Panc1 (cell line): ENCODE data around the gene PLEKHG4B.

ENCODE experiments used
- POLR2AphosphoS5 ChIP-seq: IDR thresholded peaks from 2 replicates; pipeline ENCODE4 v1.6.1; 2012; ENCODE audit warnings: mild to moderate bottlenecking, low read depth, low read length, moderate library complexity
- REST ChIP-seq, 2 experiments: IDR thresholded peaks; 2 replicates each; pipeline ENCODE4 v1.6.1; 2011 to 2012; ENCODE audit warnings: low read depth in 2 of 2, control low read depth in 1 of 2, low read length in 1 of 2, mild to moderate bottlenecking in 1 of 2, moderate library complexity in 1 of 2; ENCODE audit not compliant: insufficient read depth in 1 of 2
- SIN3A ChIP-seq: IDR thresholded peaks from 2 replicates; pipeline ENCODE4 v1.6.1; 2012; ENCODE audit warnings: low read depth, mild to moderate bottlenecking, low read length, moderate library complexity, borderline replicate concordance; ENCODE audit not compliant: insufficient read depth
- TCF7L2 ChIP-seq: IDR thresholded peaks from 2 replicates; pipeline ENCODE4 v1.6.1; 2011; ENCODE audit warnings: mild to moderate bottlenecking, low read depth, low read length, inconsistent platforms
- TF ChIP-seq, protein P1 (sequence below): fragments of 450-650 bp; IDR thresholded peaks from 2 replicates; pipeline ENCODE4 v1.5.1; 2017; ENCODE audit warnings: mild to moderate bottlenecking

GRCh38 chr5:223791-224190 lies 131.8 kb downstream of the PLEKHG4B start:
- TF ChIP-seq, protein P1, sequence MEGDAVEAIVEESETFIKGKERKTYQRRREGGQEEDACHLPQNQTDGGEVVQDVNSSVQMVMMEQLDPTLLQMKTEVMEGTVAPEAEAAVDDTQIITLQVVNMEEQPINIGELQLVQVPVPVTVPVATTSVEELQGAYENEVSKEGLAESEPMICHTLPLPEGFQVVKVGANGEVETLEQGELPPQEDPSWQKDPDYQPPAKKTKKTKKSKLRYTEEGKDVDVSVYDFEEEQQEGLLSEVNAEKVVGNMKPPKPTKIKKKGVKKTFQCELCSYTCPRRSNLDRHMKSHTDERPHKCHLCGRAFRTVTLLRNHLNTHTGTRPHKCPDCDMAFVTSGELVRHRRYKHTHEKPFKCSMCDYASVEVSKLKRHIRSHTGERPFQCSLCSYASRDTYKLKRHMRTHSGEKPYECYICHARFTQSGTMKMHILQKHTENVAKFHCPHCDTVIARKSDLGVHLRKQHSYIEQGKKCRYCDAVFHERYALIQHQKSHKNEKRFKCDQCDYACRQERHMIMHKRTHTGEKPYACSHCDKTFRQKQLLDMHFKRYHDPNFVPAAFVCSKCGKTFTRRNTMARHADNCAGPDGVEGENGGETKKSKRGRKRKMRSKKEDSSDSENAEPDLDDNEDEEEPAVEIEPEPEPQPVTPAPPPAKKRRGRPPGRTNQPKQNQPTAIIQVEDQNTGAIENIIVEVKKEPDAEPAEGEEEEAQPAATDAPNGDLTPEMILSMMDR = no peak
- no peak for TF ChIP-seq POLR2AphosphoS5
- no peak for TF ChIP-seq TCF7L2
- TF ChIP-seq SIN3A = no peak
- TF ChIP-seq REST (IDR thresholded peaks at IDR 0.05; ENCODE audit: insufficient read depth in 1 of 2, low read depth in 2 of 2, low read length in 1 of 2) = no peak
